GM12892 (cell line): Measurements from ENCODE around the gene BABAM2.

Experiments
- POLR2A ChIP-seq: IDR thresholded peaks from 2 replicates; pipeline ENCODE4 v1.6.1; 2011; ENCODE audit warnings: low read depth, low read length, control low read depth
- TAF1 ChIP-seq: IDR thresholded peaks from 2 replicates; pipeline ENCODE4 v1.6.1; 2011; ENCODE audit warnings: low read depth, mild to moderate bottlenecking, control low read depth, low read length, borderline replicate concordance

DNA sequence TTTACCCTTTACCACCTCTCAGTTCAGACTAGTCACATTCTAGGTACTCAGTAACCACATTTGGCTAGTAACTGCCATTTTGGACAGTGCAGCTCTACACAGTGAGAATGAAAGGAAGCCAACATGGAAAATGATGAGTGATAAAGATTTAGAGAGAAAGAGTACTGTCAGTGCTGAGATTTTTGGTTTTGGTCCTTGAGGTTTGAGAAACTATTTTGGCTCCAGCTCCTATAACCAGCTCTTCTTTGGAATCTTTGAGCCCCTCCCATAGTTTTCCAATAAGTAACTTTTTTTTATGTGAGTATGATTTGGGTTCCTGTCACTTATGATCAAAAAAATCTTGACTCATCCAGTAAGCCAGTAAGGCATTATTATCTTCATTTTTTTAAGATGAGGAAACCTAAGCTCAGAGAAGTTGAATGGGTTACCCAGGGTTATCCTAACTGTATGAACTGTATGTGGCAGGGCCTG, 173.0 kb downstream of the BABAM2 start:
- TF ChIP-seq TAF1 (no peak), POLR2A (no peak)
